NCI-H510A treated with DMSO at 0.1 percent for 48 hours (cell line): Measurements from ENCODE around the gene DMD.

Experiments used
- DNase-seq: peaks from one replicate; lab custom pipeline; 2025; lab: John Stamatoyannopoulos, UW

DMD gene

GRCh38 chrX:31854716-31855115 is 1356.6 kb downstream of the DMD start:
- DNase-seq: no peak

GRCh38 chrX:31851761-31852160 is 1359.6 kb downstream of the DMD start:
- no peak for DNase-seq

DNA sequence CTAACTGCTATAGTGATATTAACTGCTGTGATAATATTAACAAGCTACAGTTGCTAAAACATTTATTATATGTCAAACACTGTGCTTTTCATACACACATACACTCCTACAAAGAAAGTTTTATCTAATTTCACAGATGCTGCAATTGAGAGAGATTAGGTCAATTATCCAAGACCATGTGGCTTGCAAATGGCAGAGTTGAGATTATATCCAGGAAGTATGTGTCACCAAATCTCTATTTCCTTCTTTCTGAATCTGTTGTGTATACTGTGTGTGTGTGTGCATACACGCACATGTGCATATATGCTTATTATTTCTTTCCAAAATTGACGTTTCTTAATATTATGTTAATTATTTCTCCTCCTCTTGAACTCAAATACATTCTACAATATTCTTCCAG is 1363.6 kb downstream of the DMD start:
- no peak for DNase-seq

DNA sequence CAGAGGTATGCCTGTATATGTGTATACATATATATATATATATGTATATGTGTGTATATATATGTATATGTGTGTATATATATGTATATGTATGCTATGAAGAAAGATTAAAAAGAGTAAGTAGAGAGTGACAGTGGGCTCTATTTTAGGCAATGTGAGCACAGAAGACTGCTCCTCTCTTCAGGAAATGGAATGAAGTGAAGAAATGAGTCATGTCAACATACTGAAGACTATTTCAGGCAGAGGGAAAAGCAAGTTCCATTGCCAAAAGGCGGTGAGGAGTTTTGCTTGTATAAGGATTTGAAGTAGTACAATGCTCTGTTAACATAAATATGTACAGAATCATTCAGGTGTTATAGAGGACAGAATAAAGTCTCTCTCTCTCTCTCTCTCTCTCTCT is 1366.3 kb downstream of the DMD start:
- DNase-seq: no peak

GRCh38 chrX:31838617-31839016 is 1372.7 kb downstream of the DMD start:
- DNase-seq: no peak

DNA sequence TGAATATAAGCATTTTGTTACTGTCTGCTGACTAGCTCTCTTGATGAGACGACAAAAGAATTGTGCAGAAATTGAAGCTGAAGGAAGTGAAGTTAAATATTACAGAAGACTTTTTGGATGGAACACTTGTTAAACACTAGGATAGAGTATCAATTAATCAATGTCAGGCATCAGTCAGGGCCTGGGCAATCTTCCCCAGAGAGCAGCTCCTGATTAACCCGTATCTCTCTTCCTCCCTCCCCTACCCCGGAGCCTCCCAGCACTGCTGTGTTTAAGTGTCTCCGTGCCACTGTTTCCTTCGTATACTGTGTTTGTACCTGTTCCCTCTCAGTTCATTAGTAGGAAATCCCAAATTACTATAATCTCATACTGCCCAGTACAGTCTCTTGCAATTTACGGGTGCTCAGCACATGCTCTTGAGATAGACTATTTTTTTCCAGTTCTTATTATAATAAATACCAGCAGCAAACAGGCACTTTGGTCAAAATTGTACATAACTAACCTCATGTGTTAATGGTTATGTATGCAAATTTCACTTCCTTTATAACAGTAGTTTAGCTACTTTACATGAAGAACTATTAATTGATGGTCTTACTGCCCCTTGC is 1373.8 kb downstream of the DMD start:
- no peak for DNase-seq

GRCh38 chrX:31836479-31836878 is 1374.9 kb downstream of the DMD start:
- no peak for DNase-seq

- DNase-seq: no peak
Measured at GRCh38 chrX:31832263-31832662, 1379.1 kb downstream of the DMD start.

DNA sequence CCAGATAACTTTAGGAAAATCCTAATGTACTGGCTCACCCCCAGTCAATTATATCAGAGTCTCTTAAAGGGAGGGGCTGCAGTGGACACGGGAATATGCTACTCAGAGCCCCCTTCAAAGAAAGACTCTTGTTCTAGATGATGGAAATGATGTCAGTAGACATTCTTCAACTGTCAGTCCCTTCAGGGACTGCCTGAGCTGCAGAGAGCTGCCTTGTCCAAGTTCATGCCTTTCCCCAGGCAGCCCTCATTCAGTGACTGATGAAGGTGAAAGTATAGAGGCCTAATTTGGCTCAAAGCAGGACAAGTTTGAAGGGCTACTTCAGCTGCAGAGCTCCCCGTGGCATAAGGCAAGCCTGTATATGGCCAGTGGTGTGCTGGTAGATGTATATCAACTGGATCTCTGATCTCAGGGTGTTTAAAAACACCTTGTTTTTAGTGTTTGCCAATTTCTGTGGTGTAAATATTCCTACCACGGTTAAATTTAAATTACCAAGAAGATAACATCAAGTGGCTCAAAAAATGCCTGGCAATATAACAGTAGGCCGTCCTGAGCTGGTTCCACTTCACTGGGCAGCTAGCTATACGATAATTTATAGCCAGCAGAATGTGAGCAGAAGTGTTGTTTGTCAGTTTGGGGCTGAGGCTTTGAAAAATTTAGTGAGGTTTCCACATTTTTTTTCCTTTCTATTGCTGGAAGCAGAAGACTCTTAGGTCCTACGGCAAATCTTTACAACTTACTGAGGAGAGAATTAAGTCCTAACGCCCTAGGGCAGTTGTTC is 1390.7 kb downstream of the DMD start:
- no peak for DNase-seq

DNA sequence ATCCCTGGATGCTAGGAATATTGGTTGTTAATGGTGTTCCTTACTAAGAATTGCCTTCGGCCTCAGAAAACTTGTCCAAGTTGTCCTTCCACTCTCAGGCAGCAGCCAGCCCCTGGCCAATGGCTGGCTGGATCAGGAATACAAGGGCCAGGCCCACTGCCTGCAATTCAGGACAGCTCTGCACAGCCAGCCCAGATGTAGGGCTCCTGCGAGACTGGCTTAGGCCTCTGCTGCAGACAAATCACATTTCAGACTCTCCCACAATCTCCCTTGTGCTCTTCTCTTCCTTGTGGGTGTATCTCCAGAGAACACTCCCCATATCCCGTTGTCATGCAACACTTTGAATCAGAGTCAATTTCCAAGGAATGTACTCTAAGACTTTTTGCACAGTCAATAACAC is 1391.9 kb downstream of the DMD start:
- DNase-seq: no peak

GRCh38 chrX:31811106-31811505 is 1400.2 kb downstream of the DMD start:
- DNase-seq: no peak

- no peak for DNase-seq
Measured at GRCh38 chrX:31808357-31808756, 1403.0 kb downstream of the DMD start.

- DNase-seq: no peak
Measured at GRCh38 chrX:31807165-31807564, 1404.2 kb downstream of the DMD start.

DNA sequence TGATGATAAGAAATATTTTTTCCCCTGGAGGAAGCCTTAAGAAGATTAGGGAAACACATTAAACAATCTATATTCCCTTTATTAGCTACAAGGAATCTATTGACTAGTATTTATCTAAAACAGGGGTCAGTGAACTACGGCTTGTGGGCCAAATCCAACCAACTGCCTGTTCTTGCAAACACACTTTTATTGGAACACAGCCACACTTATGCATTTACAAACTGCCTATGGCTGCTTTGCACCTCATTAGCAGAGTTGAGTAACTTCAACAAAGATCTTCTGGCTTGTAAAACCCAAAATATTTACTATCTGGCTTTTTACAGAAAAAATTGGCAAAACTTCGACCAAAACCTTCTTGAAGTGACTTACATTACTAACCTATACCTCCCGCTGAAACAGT is 1405.6 kb downstream of the DMD start:
- no peak for DNase-seq

DNA sequence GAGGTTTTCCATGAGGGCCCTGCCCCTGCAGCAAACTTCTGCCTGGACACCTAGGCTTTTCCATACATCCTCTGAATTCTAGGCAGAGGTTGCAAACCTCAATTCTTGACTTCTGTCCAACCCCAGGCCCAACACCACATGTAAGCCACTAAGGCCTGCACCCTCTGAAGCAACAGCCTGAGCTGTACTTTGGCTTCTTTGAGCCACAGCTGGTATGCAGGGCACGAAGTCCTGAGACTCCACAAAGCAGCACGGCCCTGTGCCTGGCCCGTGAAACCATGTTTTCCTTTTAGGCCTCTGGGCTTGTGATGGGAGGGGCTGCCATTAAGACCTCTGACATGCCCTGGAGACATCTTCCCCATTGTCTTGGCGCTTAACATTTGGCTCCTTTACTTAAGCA is 1411.1 kb downstream of the DMD start:
- no peak for DNase-seq

GRCh38 chrX:31796624-31797023 is 1414.7 kb downstream of the DMD start:
- DNase-seq: no peak

- DNase-seq: no peak
Measured at GRCh38 chrX:31747411-31747810, 1463.9 kb downstream of the DMD start.

- DNase-seq: no peak
Measured at GRCh38 chrX:31743004-31743403, 1468.3 kb downstream of the DMD start.

DNA sequence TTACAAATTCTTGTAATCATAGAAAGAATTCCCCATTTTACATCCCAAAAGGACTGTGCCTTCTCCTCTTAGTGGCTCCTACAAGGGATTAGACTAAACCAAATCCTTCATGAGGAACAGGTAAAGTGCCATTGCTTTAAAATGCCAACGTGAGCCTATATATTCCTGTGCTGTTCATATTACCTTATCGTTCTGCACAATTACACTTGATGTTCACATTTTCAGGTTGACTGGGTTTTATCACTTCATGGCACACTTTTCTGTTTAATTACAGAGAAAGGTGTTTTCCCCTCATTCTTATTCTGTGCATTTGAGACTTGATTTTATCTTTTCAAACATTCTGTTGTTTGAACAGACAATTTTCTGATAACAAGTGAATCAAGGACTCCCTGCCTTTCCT is 1493.9 kb downstream of the DMD start:
- no peak for DNase-seq

GRCh38 chrX:31715675-31716074 is 1495.7 kb downstream of the DMD start:
- DNase-seq: no peak

GRCh38 chrX:31714797-31715196 is 1496.6 kb downstream of the DMD start:
- no peak for DNase-seq

- no peak for DNase-seq
Measured at GRCh38 chrX:31713120-31713519, 1498.2 kb downstream of the DMD start.

GRCh38 chrX:31711166-31711565 is 1500.2 kb downstream of the DMD start:
- no peak for DNase-seq

DNA sequence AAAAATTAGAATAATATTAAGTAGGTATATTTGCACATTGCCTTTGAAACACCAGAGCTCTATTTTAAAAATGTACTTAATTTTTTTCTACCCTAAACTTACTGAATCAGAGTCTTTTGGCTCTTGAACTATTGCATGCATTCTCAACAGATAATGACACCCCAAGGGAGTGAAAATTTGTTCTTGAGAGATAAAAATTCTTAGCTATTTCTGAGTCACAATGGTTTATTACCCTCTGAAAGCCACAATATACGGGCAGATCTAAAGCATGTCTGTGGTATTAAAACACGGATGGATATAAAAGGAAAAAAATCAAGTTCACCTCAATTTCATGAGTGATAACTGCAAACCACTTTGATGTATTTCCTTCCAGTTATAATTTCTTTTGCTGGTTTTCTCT is 1503.2 kb downstream of the DMD start:
- DNase-seq: no peak
